PC-3 (cell line): ENCODE results near the gene MICU1. TPM values are rescaled to one million over a fixed set of nuclear protein-coding genes. Genes with fewer than 3 reads are reported as not detected.

ENCODE experiments used
- ATAC-seq: fragments of 200-7000 bp; cut with Tn5 transposase; 2 replicates; pipeline ENCODE4 v1.9.1; 2020; ENCODE audit warnings: mild to moderate bottlenecking, moderate library complexity
- BruUV-seq: library from RNA; stranded (reverse); fragments of 400-500 nt; replicated peaks from 2 replicates; lab custom pipeline; 2021; lab: Mats Ljungman, UMichigan
- CTCF ChIA-PET: fragments of 300-600 bp; sonication (Branson Sonifier 250); formaldehyde crosslinking; loops from one replicate; lab custom pipeline; 2022; ENCODE audit warnings: antibody characterized with exemption; lab: Charles Lee
- POLR2A ChIA-PET: fragments of 300-600 bp; sonication (Branson Sonifier 250); formaldehyde crosslinking; loops from one replicate; lab custom pipeline; 2022; ENCODE audit warnings: antibody characterized with exemption; ENCODE audit not compliant: unreplicated experiment; lab: Charles Lee
- DNase-seq: peaks from one replicate; pipeline ENCODE4 v3.0.0-alpha.2; 2015
- H2AFZ ChIP-seq: fragments of 300-600 bp; sonication (generic); 2 replicates; pipeline ENCODE4 v1.6.0; 2016; ENCODE audit warnings: antibody characterized with exemption, low read length
- H3F3A ChIP-seq: fragments of 300-600 bp; sonication (generic); one replicate; pipeline ENCODE4 v1.6.0; 2017; ENCODE audit warnings: antibody characterized with exemption, low read length, control low read depth, mild to moderate bottlenecking; ENCODE audit not compliant: unreplicated experiment
- H3K27ac ChIP-seq: fragments of 300-600 bp; sonication (generic); 2 replicates; pipeline ENCODE4 v1.5.1; 2016; ENCODE audit warnings: mild to moderate bottlenecking, low read length
- H3K27me3 ChIP-seq: fragments of 300-600 bp; sonication (generic); 2 replicates; pipeline ENCODE4 v1.6.1; 2016; ENCODE audit warnings: low read length, mixed read lengths
- H3K36me3 ChIP-seq: fragments of 300-600 bp; sonication (generic); 2 replicates; pipeline ENCODE4 v1.6.1; 2016; ENCODE audit warnings: low read depth, mixed run types, low read length, mixed read lengths
- H3K4me1 ChIP-seq: fragments of 300-600 bp; sonication (generic); 2 replicates; pipeline ENCODE4 v1.5.1; 2016; ENCODE audit warnings: low read length; ENCODE audit not compliant: insufficient read depth
- H3K4me2 ChIP-seq: fragments of 300-600 bp; sonication (generic); 2 replicates; pipeline ENCODE4 v1.6.0; 2016; ENCODE audit warnings: low read length
- H3K4me3 ChIP-seq: fragments of 300-600 bp; sonication (generic); 2 replicates; pipeline ENCODE4 v1.5.1; 2016; ENCODE audit warnings: mild to moderate bottlenecking, low read length, mixed read lengths
- H3K79me2 ChIP-seq: fragments of 300-600 bp; sonication (generic); 2 replicates; pipeline ENCODE4 v1.6.1; 2017; ENCODE audit warnings: low read length, mixed read lengths
- H3K9ac ChIP-seq: fragments of 300-600 bp; sonication (generic); 2 replicates; pipeline ENCODE4 v1.6.0; 2016; ENCODE audit warnings: mild to moderate bottlenecking, low read length
- H3K9me2 ChIP-seq: fragments of 300-600 bp; sonication (generic); replicated peaks from 2 replicates; pipeline ENCODE4 v1.6.1; 2016; ENCODE audit warnings: mixed run types, low read length, mixed read lengths
- H3K9me3 ChIP-seq: fragments of 300-600 bp; sonication (generic); 2 replicates; pipeline ENCODE4 v1.6.1; 2016; ENCODE audit warnings: low read length, mixed read lengths
- H4K20me1 ChIP-seq: fragments of 300-600 bp; sonication (generic); 2 replicates; pipeline ENCODE4 v1.6.1; 2016; ENCODE audit warnings: low read length, mixed read lengths
- EZH2 ChIP-seq: fragments of 300-600 bp; sonication (generic); IDR thresholded peaks from one replicate; pipeline ENCODE4 v1.6.1; 2017; ENCODE audit warnings: antibody characterized with exemption, mild to moderate bottlenecking, low read length; ENCODE audit not compliant: unreplicated experiment
- EZH2phosphoT487 ChIP-seq: fragments of 300-600 bp; sonication (generic); IDR thresholded peaks from 2 replicates; pipeline ENCODE4 v1.6.1; 2018; ENCODE audit warnings: mild to moderate bottlenecking, antibody characterized with exemption, low read length, borderline replicate concordance
- intact Hi-C: fragments of 100-400 bp; cut with micrococcal nuclease; formaldehyde crosslinking; loops from 2 replicates; pipeline ENCODE4 v1.9.0; 2023
- total RNA-seq: library from RNA; depleted of rRNA; stranded (reverse); fragments of >200 nt; gene quantifications from 2 replicates; pipeline ENCODE4 v1.2.3, GENCODE V29; 2014
- TF ChIP-seq, protein P1 (sequence below): fragments of 300-600 bp; sonication (generic); conservative IDR thresholded peaks from 2 replicates; pipeline ENCODE4 v1.5.1; 2017; ENCODE audit warnings: antibody characterized with exemption, low read depth, mild to moderate bottlenecking, low read length

Gene MICU1
- total RNA-seq, 1 experiment from 2014 or later = 19.8 TPM

DNA sequence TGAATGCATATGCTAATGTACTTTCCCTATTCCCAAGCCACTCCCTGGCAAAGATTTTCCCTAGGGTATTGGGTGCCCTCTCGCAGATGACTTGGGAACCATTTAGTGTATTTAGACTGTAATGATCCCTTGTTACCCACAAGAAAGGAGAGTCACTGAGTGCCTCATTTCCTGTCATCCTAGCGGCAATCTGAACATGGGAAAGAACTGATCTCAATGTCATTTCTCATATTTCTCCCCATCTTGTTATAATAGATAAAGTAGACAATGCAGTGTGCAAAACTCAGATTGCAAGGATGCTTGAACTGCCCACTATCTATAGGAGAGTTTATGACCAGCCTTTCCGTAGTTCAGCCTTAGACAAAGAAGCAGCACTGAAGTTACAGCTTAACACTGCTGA lies 123.3 kb downstream of the MICU1 start:
- Histone ChIP-seq H3F3A (no peaks in the 10 kb centered on the region), H3K27ac (no peak overlapping the region), H3K9me2 (no peaks in the 10 kb centered on the region), H4K20me1 (no peaks in the 10 kb centered on the region), H3K79me2 (no peaks in the 10 kb centered on the region), H3K4me1 (no peaks in the 10 kb centered on the region), H3K4me2 (no peak overlapping the region), H3K27me3 (no peaks in the 10 kb centered on the region), H2AFZ (no peak overlapping the region), H3K9ac (no peak overlapping the region), H3K36me3 (no peaks in the 10 kb centered on the region), H3K9me3 (no peaks in the 10 kb centered on the region), H3K4me3 (no peak overlapping the region)
- TF ChIP-seq, protein P1, sequence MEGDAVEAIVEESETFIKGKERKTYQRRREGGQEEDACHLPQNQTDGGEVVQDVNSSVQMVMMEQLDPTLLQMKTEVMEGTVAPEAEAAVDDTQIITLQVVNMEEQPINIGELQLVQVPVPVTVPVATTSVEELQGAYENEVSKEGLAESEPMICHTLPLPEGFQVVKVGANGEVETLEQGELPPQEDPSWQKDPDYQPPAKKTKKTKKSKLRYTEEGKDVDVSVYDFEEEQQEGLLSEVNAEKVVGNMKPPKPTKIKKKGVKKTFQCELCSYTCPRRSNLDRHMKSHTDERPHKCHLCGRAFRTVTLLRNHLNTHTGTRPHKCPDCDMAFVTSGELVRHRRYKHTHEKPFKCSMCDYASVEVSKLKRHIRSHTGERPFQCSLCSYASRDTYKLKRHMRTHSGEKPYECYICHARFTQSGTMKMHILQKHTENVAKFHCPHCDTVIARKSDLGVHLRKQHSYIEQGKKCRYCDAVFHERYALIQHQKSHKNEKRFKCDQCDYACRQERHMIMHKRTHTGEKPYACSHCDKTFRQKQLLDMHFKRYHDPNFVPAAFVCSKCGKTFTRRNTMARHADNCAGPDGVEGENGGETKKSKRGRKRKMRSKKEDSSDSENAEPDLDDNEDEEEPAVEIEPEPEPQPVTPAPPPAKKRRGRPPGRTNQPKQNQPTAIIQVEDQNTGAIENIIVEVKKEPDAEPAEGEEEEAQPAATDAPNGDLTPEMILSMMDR = no peak
- TF ChIP-seq EZH2phosphoT487 (no peak), EZH2 (no peak)
- BruUV-seq = no TSS peak
- POLR2A ChIA-PET = no interaction called here
- DNase-seq (no peak), ATAC-seq (no peak)
- CTCF ChIA-PET = no interaction called here
- intact Hi-C loops = no loop called here

- CTCF ChIA-PET = no interaction called here
Measured at GRCh38 chr10:72499701-72500100, 126.2 kb downstream of the MICU1 start.

GRCh38 chr10:72490951-72491350 lies 134.9 kb downstream of the MICU1 start:
- Histone ChIP-seq H2AFZ (no peak overlapping the region), H3K9me2 (no peaks in the 10 kb centered on the region), H3K79me2 (no peaks in the 10 kb centered on the region), H3K4me1 (no peaks in the 10 kb centered on the region), H3K36me3 (no peaks in the 10 kb centered on the region), H3K9ac (no peak overlapping the region), H3K4me2 (no peak overlapping the region), H3F3A (no peaks in the 10 kb centered on the region), H3K9me3 (no peaks in the 10 kb centered on the region), H3K4me3 (no peak overlapping the region), H4K20me1 (no peaks in the 10 kb centered on the region), H3K27ac (no peak overlapping the region), H3K27me3 (no peaks in the 10 kb centered on the region)
- POLR2A ChIA-PET = no interaction called here
- ATAC-seq (no peak), DNase-seq (no peak)
- intact Hi-C loops = no loop called here
- CTCF ChIA-PET = no interaction called here
- BruUV-seq = no TSS peak
- TF ChIP-seq EZH2 (no peak), EZH2phosphoT487 (no peak)
- TF ChIP-seq, protein P1 = no peak

More at GRCh38 chr10:72499701-72500100, 126.2 kb downstream of the MICU1 start:
- TF ChIP-seq EZH2phosphoT487 (no peak), EZH2 (no peak)
- TF ChIP-seq, protein P1 = no peak
- Histone ChIP-seq H3K4me1 (no peaks in the 10 kb centered on the region), H3K9ac (no peak overlapping the region), H3K27ac (no peak overlapping the region), H3F3A (no peaks in the 10 kb centered on the region), H3K36me3 (no peaks in the 10 kb centered on the region), H3K4me3 (no peak overlapping the region), H3K9me3 (no peaks in the 10 kb centered on the region), H3K4me2 (no peak overlapping the region), H3K27me3 (no peaks in the 10 kb centered on the region), H4K20me1 (no peaks in the 10 kb centered on the region), H2AFZ (no peak overlapping the region), H3K9me2 (no peaks in the 10 kb centered on the region), H3K79me2 (no peaks in the 10 kb centered on the region)
- BruUV-seq = no TSS peak
- intact Hi-C loops = no loop called here
- POLR2A ChIA-PET = no interaction called here
- DNase-seq (no peak), ATAC-seq (no peak)
